Mucosa of rectum (tissue), 2 donors: ENCODE results near the gene MPLKIP.

Source experiments
- H3K27ac ChIP-seq, 2 donors: one replicate each; pipeline ENCODE4 v1.7.0; 2013; ENCODE audit warnings: inconsistent platforms in 2 of 2, low read depth in 2 of 2, low read length in 2 of 2
- H3K27me3 ChIP-seq, 2 donors: one replicate each; pipeline ENCODE4 v1.7.0; 2013; ENCODE audit warnings: low read length in 2 of 2; ENCODE audit not compliant: control insufficient read depth in 2 of 2, insufficient read depth in 2 of 2
- H3K36me3 ChIP-seq, 2 donors: one replicate each; pipeline ENCODE4 v1.7.0; 2013; ENCODE audit warnings: low read length in 2 of 2; ENCODE audit not compliant: control insufficient read depth in 2 of 2, insufficient read depth in 2 of 2
- H3K4me1 ChIP-seq, 2 donors: one replicate each; pipeline ENCODE4 v1.7.0; 2013; ENCODE audit warnings: low read length in 2 of 2, mild to moderate bottlenecking in 1 of 2; ENCODE audit not compliant: control insufficient read depth in 2 of 2, insufficient read depth in 2 of 2
- H3K4me3 ChIP-seq, 2 donors: one replicate each; pipeline ENCODE4 v1.7.0; 2013; ENCODE audit warnings: low read length in 2 of 2
- H3K9ac ChIP-seq, 2 donors: one replicate each; pipeline ENCODE4 v1.7.0; 2013; ENCODE audit warnings: low read length in 2 of 2, low read depth in 1 of 2, mild to moderate bottlenecking in 1 of 2
- H3K9me3 ChIP-seq, 2 donors: one replicate each; pipeline ENCODE4 v1.7.0; 2013; ENCODE audit warnings: low read length in 2 of 2; ENCODE audit not compliant: control insufficient read depth in 2 of 2
- donor health status: healthy.
- donor health status: Normal muscosa, but diverticular disease.

The MPLKIP gene

GRCh38 chr7:40101201-40101600 is 33.2 kb downstream of the MPLKIP start:
- H3K9me3 ChIP-seq: no peaks in the 10 kb centered on the region
- no peaks in the 10 kb centered on the region for H3K4me1 ChIP-seq
- H3K27ac ChIP-seq: no peak overlapping the region
- H3K36me3 ChIP-seq: peaks cover 3 to 4% of the 10 kb centered on the region in 2 donors
- no peak overlapping the region for H3K4me3 ChIP-seq
- H3K9ac ChIP-seq: no peak overlapping the region
- no peaks in the 10 kb centered on the region for H3K27me3 ChIP-seq

GRCh38 chr7:40099837-40100236 is 34.6 kb downstream of the MPLKIP start:
- H3K4me1 ChIP-seq: no peaks in the 10 kb centered on the region

GRCh38 chr7:40098810-40099209 is 35.6 kb downstream of the MPLKIP start:
- no peaks in the 10 kb centered on the region for H3K9me3 ChIP-seq
- H3K27me3 ChIP-seq: no peaks in the 10 kb centered on the region
- H3K4me1 ChIP-seq: no peaks in the 10 kb centered on the region
- peaks cover 18 to 21% of the 10 kb centered on the region in 2 donors for H3K36me3 ChIP-seq
- H3K27ac ChIP-seq: no peak overlapping the region
- no peak overlapping the region for H3K9ac ChIP-seq
- no peak overlapping the region for H3K4me3 ChIP-seq

More at GRCh38 chr7:40099837-40100236, 34.6 kb downstream of the MPLKIP start:
- Histone ChIP-seq H3K4me3 (no peak overlapping the region), H3K9me3 (no peaks in the 10 kb centered on the region), H3K36me3 (peaks cover 7 to 11% of the 10 kb centered on the region in 2 donors), H3K9ac (no peak overlapping the region), H3K27ac (no peak overlapping the region), H3K27me3 (no peaks in the 10 kb centered on the region)

GRCh38 chr7:40097728-40098127 is 36.7 kb downstream of the MPLKIP start:
- no peak overlapping the region for H3K9ac ChIP-seq
- H3K27me3 ChIP-seq: no peaks in the 10 kb centered on the region
- H3K36me3 ChIP-seq: peaks cover 26 to 32% of the 10 kb centered on the region in 2 donors
- no peak overlapping the region for H3K4me3 ChIP-seq
- no peaks in the 10 kb centered on the region for H3K4me1 ChIP-seq
- no peak overlapping the region for H3K27ac ChIP-seq
- H3K9me3 ChIP-seq: no peaks in the 10 kb centered on the region

- no peaks in the 10 kb centered on the region for H3K4me1 ChIP-seq
- H3K4me3 ChIP-seq: no peak overlapping the region
- peaks cover 33 to 34% of the 10 kb centered on the region in 2 donors for H3K36me3 ChIP-seq
- no peaks in the 10 kb centered on the region for H3K27me3 ChIP-seq
- H3K9ac ChIP-seq: no peak overlapping the region
- no peak overlapping the region for H3K27ac ChIP-seq
- H3K9me3 ChIP-seq: no peaks in the 10 kb centered on the region
Observed at GRCh38 chr7:40095695-40096327, 38.6 kb downstream of the MPLKIP start.

- H3K9ac ChIP-seq: no peak overlapping the region
- peaks cover 33 to 34% of the 10 kb centered on the region in 2 donors for H3K36me3 ChIP-seq
- no peaks in the 10 kb centered on the region for H3K4me1 ChIP-seq
- no peak overlapping the region for H3K4me3 ChIP-seq
- H3K27me3 ChIP-seq: no peaks in the 10 kb centered on the region
- no peak overlapping the region for H3K27ac ChIP-seq
- H3K9me3 ChIP-seq: no peaks in the 10 kb centered on the region
Observed at GRCh38 chr7:40095230-40095629, 39.2 kb downstream of the MPLKIP start.

GRCh38 chr7:40093631-40094350 is 40.6 kb downstream of the MPLKIP start:
- no peak overlapping the region for H3K27ac ChIP-seq
- H3K4me3 ChIP-seq: no peak overlapping the region
- no peaks in the 10 kb centered on the region for H3K27me3 ChIP-seq
- no peak overlapping the region for H3K9ac ChIP-seq
- H3K36me3 ChIP-seq: peaks cover 40 to 44% of the 10 kb centered on the region in 2 donors
- no peaks in the 10 kb centered on the region for H3K4me1 ChIP-seq
- H3K9me3 ChIP-seq: no peaks in the 10 kb centered on the region

GRCh38 chr7:40092182-40092581 is 42.2 kb downstream of the MPLKIP start:
- Histone ChIP-seq H3K27ac (no peak overlapping the region), H3K27me3 (no peaks in the 10 kb centered on the region), H3K4me3 (no peak overlapping the region), H3K9me3 (no peaks in the 10 kb centered on the region), H3K4me1 (no peaks in the 10 kb centered on the region), H3K9ac (no peak overlapping the region), H3K36me3 (peaks cover 42 to 51% of the 10 kb centered on the region in 2 donors)

GRCh38 chr7:40077849-40078248 is 56.6 kb downstream of the MPLKIP start:
- peaks cover 0 to 2% of the 10 kb centered on the region in 2 donors for H3K36me3 ChIP-seq
- no peak overlapping the region for H3K9ac ChIP-seq
- no peak overlapping the region for H3K27ac ChIP-seq
- no peaks in the 10 kb centered on the region for H3K27me3 ChIP-seq
- no peak overlapping the region for H3K4me3 ChIP-seq
- no peaks in the 10 kb centered on the region for H3K9me3 ChIP-seq
- no peaks in the 10 kb centered on the region for H3K4me1 ChIP-seq
